Neural cell (in vitro differentiated cells): ENCODE measurements around the gene POT1.

Experiments
- CTCF ChIP-seq: fragments of 450-650 bp; IDR thresholded peaks from 2 replicates; pipeline ENCODE4 v1.5.1; 2014; ENCODE audit warnings: antibody characterized with exemption, mild to moderate bottlenecking, moderate library complexity; ENCODE audit not compliant: poor library complexity, severe bottlenecking
- EP300 ChIP-seq: fragments of 450-650 bp; conservative IDR thresholded peaks from 2 replicates; pipeline ENCODE4 v1.6.1; 2014; ENCODE audit warnings: antibody characterized with exemption, mild to moderate bottlenecking, moderate library complexity; ENCODE audit not compliant: poor library complexity, severe bottlenecking
- EZH2 ChIP-seq: fragments of 200-600, 300-800 bp; shearing (Covaris generic), sonication (generic); IDR thresholded peaks from 2 replicates; pipeline ENCODE4 v1.6.1; 2014; ENCODE audit warnings: antibody characterized with exemption, low read length, borderline replicate concordance, mild to moderate bottlenecking; ENCODE audit not compliant: insufficient read depth, poor library complexity, severe bottlenecking
- POLR2AphosphoS5 ChIP-seq: IDR thresholded peaks from 2 replicates; pipeline ENCODE4 v1.6.1; 2012
- RAD21 ChIP-seq: fragments of 450-650 bp; conservative IDR thresholded peaks from 2 replicates; pipeline ENCODE4 v1.6.1; 2014; ENCODE audit warnings: antibody characterized with exemption, mild to moderate bottlenecking, moderate library complexity
- SMC3 ChIP-seq: fragments of 450-650 bp; conservative IDR thresholded peaks from 2 replicates; pipeline ENCODE4 v1.6.1; 2014; ENCODE audit warnings: antibody characterized with exemption, mild to moderate bottlenecking, moderate library complexity; ENCODE audit not compliant: poor library complexity
- TAF1 ChIP-seq: IDR thresholded peaks from 2 replicates; pipeline ENCODE4 v1.6.1; 2012; ENCODE audit warnings: low read depth

- TF ChIP-seq POLR2AphosphoS5: no peak
- TF ChIP-seq CTCF: no peak
- no peak for TF ChIP-seq EZH2
- TF ChIP-seq SMC3: no peak
- no peak for TF ChIP-seq TAF1
- TF ChIP-seq EP300: no peak
- no peak for TF ChIP-seq RAD21
These were observed 153.5 kb downstream of the POT1 start for GRCh38 chr7:124776153-124776552.
